ENCODE measurements around the gene CCDC88B.

GRCh38 chr11:64361659-64362058 is 21.7 kb downstream of the CCDC88B start:
- TF ChIP-seq CTCF (IDR thresholded peaks at IDR 0.05 in 4 of 5, conservative IDR thresholded peaks at IDR 0.05 in 1 of 5), result no peak
- TF ChIP-seq POLR2A (IDR thresholded peaks at IDR 0.05), result no peak
